H1 (cell line): Measurements from ENCODE around the gene MAN1C1.

Experiments
- CEBPB ChIP-seq: IDR thresholded peaks from 2 replicates; pipeline ENCODE4 v1.6.1; 2012; ENCODE audit warnings: low read depth, low read length
- EP300 ChIP-seq, 2 experiments: IDR thresholded peaks; 1 replicate in 1 of 2; 2 replicates in 1 of 2; pipeline ENCODE4 v1.6.1; 2011 to 2012; ENCODE audit warnings: low read depth in 2 of 2, low read length in 2 of 2, mild to moderate bottlenecking in 2 of 2, borderline replicate concordance in 1 of 2, inconsistent platforms in 1 of 2, moderate library complexity in 1 of 2
- HDAC2 ChIP-seq, 2 experiments: fragments of 300-600 bp in 1 of 2; sonication (generic) in 1 of 2; IDR thresholded peaks; 2 replicates each; pipeline ENCODE4 v1.6.1; 2011 to 2012; ENCODE audit warnings: low read depth in 2 of 2, low read length in 2 of 2, mild to moderate bottlenecking in 2 of 2, moderate library complexity in 2 of 2, borderline replicate concordance in 1 of 2, inconsistent platforms in 1 of 2
- MAFK ChIP-seq: IDR thresholded peaks from 2 replicates; pipeline ENCODE4 v1.6.1; 2012; ENCODE audit warnings: low read depth, mild to moderate bottlenecking, improper control_type of control experiment, low read length
- TF ChIP-seq, protein P1 (sequence below), 3 experiments: IDR thresholded peaks; 1 replicate in 2 of 3; 2 replicates in 1 of 3; pipeline versions ENCODE4 v1.5.1 to v1.6.1; 2011; ENCODE audit warnings: low read length in 3 of 3, mild to moderate bottlenecking in 3 of 3, inconsistent platforms in 2 of 3, low read depth in 1 of 3, moderate library complexity in 1 of 3; ENCODE audit not compliant: insufficient read depth in 1 of 3; ENCODE audit errors: control extremely low read depth in 1 of 3
- TF ChIP-seq, protein P2 (sequence below): IDR thresholded peaks from 2 replicates; pipeline ENCODE4 v1.6.1; 2011; ENCODE audit warnings: low read length, improper control_type of control experiment

DNA sequence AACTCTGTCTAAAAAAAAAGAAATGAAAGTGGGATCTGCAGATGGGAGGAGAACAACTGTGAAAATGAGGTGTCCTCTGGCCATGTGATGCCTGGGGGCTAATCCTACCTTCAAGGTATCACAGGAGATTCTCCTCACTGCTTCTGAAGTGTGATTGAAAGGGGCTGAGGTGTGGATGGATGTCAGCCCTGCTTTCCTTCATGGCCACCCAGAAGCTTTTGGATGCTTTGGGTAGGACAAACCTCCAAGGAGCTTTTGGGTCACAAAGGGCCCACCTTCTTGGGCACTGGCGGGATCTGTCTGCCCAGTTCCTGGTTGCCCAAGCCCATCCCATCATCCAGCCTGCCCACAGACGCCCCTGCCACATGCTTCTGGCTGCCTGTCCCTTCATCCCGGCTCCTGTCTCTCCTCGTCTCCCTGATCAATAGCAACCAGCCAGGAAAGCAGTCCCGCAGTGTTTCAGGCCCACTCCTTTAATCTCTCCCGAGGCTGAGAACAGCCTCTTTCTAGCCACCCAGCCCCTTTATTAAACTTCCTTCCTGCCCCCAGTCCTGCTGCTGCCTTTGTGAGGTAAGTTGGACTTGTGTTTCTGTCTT is 87.2 kb downstream of the MAN1C1 start:
- TF ChIP-seq MAFK, result no peak
- no peak for TF ChIP-seq HDAC2 (IDR thresholded peaks at IDR 0.05; ENCODE audit: borderline replicate concordance in 1 of 2, low read depth in 2 of 2, low read length in 2 of 2)
- TF ChIP-seq, protein P1, sequence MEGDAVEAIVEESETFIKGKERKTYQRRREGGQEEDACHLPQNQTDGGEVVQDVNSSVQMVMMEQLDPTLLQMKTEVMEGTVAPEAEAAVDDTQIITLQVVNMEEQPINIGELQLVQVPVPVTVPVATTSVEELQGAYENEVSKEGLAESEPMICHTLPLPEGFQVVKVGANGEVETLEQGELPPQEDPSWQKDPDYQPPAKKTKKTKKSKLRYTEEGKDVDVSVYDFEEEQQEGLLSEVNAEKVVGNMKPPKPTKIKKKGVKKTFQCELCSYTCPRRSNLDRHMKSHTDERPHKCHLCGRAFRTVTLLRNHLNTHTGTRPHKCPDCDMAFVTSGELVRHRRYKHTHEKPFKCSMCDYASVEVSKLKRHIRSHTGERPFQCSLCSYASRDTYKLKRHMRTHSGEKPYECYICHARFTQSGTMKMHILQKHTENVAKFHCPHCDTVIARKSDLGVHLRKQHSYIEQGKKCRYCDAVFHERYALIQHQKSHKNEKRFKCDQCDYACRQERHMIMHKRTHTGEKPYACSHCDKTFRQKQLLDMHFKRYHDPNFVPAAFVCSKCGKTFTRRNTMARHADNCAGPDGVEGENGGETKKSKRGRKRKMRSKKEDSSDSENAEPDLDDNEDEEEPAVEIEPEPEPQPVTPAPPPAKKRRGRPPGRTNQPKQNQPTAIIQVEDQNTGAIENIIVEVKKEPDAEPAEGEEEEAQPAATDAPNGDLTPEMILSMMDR (IDR thresholded peaks at IDR 0.05; ENCODE audit: control extremely low read depth in 1 of 3, insufficient read depth in 1 of 3, low read depth in 1 of 3, low read length in 3 of 3), result no peak
- TF ChIP-seq EP300 (IDR thresholded peaks at IDR 0.05; ENCODE audit: borderline replicate concordance in 1 of 2, low read depth in 2 of 2, low read length in 2 of 2), result no peak
- TF ChIP-seq, protein P2, sequence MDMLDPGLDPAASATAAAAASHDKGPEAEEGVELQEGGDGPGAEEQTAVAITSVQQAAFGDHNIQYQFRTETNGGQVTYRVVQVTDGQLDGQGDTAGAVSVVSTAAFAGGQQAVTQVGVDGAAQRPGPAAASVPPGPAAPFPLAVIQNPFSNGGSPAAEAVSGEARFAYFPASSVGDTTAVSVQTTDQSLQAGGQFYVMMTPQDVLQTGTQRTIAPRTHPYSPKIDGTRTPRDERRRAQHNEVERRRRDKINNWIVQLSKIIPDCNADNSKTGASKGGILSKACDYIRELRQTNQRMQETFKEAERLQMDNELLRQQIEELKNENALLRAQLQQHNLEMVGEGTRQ, result no peak
- TF ChIP-seq CEBPB, result no peak
